Measurements from ENCODE around the gene VWA1. TPM values are rescaled to one million over a fixed set of nuclear protein-coding genes. Genes with fewer than 3 reads are reported as not detected.

The VWA1 gene
- total RNA-seq (2022) (0.37 and 0.54 TPM in 2 replicates), Bru-seq, nascent RNA (percentile 10 among the genes with signal in this experiment), BruChase-seq, experiment 1, labeled RNA remaining after a 6-hour chase (percentile 13 among the genes with signal in this experiment), BruChase-seq, experiment 2, labeled RNA remaining after a 2-hour chase (percentile 10 among the genes with signal in this experiment)
- long read RNA-seq, full-length matches to known transcripts: 2 of 2 reads
- long read RNA-seq, partial matches to known transcripts: 0 of 2 reads
- long read RNA-seq, other reads (novel, unspliced or antisense): 0 of 2 reads

GRCh38 chr1:1435106-1435903, at the start of gene VWA1:
VWA1 (plus strand) TSS chr1:1435690; CDS start chr1:1435749, 59 bp downstream.
- no peak for DNase-seq (ENCODE audit: unreplicated experiment)
- Mint-ChIP-seq H3K27ac (ENCODE audit: low read depth, unreplicated experiment) (no peak within 1 kb of the TSS), H3K9me3 (ENCODE audit: unreplicated experiment) (no peaks in the 10 kb centered on the region), H3K4me3 (ENCODE audit: unreplicated experiment) (peak within 1 kb of the TSS; percentile 53), H3K4me1 (ENCODE audit: insufficient read depth, unreplicated experiment) (no peaks in the 10 kb centered on the region), H3K36me3 (ENCODE audit: insufficient read depth, unreplicated experiment) (no peaks in the 10 kb centered on the region), H3K27me3 (ENCODE audit: insufficient read depth, unreplicated experiment) (no peaks in the 10 kb centered on the region)
- no TSS peak for BruUV-seq (replicated peaks)
- CTCF ChIA-PET: no interaction called here
- TF ChIP-seq CTCF (IDR thresholded peaks at IDR 0.05; ENCODE audit: unreplicated experiment): no peak
- POLR2A ChIA-PET: no interaction called here
- intact Hi-C loops (cut with micrococcal nuclease): no loop called here

- H3K36me3 Mint-ChIP-seq (ENCODE audit: insufficient read depth, unreplicated experiment): peaks cover 61% of the 10 kb centered on the region
- intact Hi-C loops (cut with micrococcal nuclease): no loop called here
Measured at GRCh38 chr1:1385931-1386330, 49.6 kb upstream of the VWA1 start.

GRCh38 chr1:1387098-1388077, 48.1 kb upstream of the VWA1 start:
- H3K27me3 Mint-ChIP-seq (ENCODE audit: insufficient read depth, unreplicated experiment): no peaks in the 10 kb centered on the region
- no peak overlapping the region for H3K4me3 Mint-ChIP-seq (ENCODE audit: unreplicated experiment)
- no peaks in the 10 kb centered on the region for H3K4me1 Mint-ChIP-seq (ENCODE audit: insufficient read depth, unreplicated experiment)
- no peak overlapping the region for H3K27ac Mint-ChIP-seq (ENCODE audit: low read depth, unreplicated experiment)
- peaks cover 76% of the 10 kb centered on the region for H3K36me3 Mint-ChIP-seq (ENCODE audit: insufficient read depth, unreplicated experiment)
- ChIA-PET POLR2A (interaction anchor here (0.6 to 2.9 kb wide), 2 partner anchors 12 to 40 kb away, joined by 4 to 10 read pairs; partner anchors contain the start of gene AURKAIP1), CTCF (interaction anchor here (0.6 to 1.0 kb wide), 3 partner anchors 9 to 70 kb away, joined by 3 to 5 read pairs (median 4); no protein-coding TSS in a partner anchor)
- BruUV-seq (replicated peaks): no TSS peak
- TF ChIP-seq CTCF (IDR thresholded peaks at IDR 0.05; ENCODE audit: unreplicated experiment): no peak
- H3K9me3 Mint-ChIP-seq (ENCODE audit: unreplicated experiment): no peaks in the 10 kb centered on the region
- intact Hi-C loops (cut with micrococcal nuclease): no loop called here
- no peak for DNase-seq (ENCODE audit: unreplicated experiment)

More at GRCh38 chr1:1385931-1386330, 49.6 kb upstream of the VWA1 start:
- Mint-ChIP-seq H3K9me3 (ENCODE audit: unreplicated experiment) (no peaks in the 10 kb centered on the region), H3K4me1 (ENCODE audit: insufficient read depth, unreplicated experiment) (no peaks in the 10 kb centered on the region), H3K27ac (ENCODE audit: low read depth, unreplicated experiment) (no peak overlapping the region), H3K4me3 (ENCODE audit: unreplicated experiment) (no peak overlapping the region), H3K27me3 (ENCODE audit: insufficient read depth, unreplicated experiment) (no peaks in the 10 kb centered on the region)
- ChIA-PET POLR2A (interaction anchor here (1.2 to 2.9 kb wide), 2 partner anchors 11 to 12 kb away, joined by 4 to 10 read pairs; partner anchors contain the start of gene AURKAIP1), CTCF (interaction anchor here (0.7 to 1.0 kb wide), 2 partner anchors 8 to 34 kb away, joined by 3 to 4 read pairs; no protein-coding TSS in a partner anchor)
- no TSS peak for BruUV-seq (replicated peaks)
- no peak for TF ChIP-seq CTCF (IDR thresholded peaks at IDR 0.05; ENCODE audit: unreplicated experiment)
- DNase-seq (ENCODE audit: unreplicated experiment): no peak

All from MCF 10A (cell line).